Measurements from ENCODE around the gene SMAGP.
A peak's percentile ranks its signal among the peaks of the same experiment; 100 is the strongest.
"Not testable (repeated sequence)": the region's sequence is repeated elsewhere in the genome, so short reads cannot be mapped to it uniquely, and the experiment has no call there.

The SMAGP gene
- 2.0 to 2.2 reads per million in 2 donors for total RNA-seq

- peak; percentile 25 for DNase-seq
These were observed at the start of gene SMAGP for GRCh38 chr12:51270067-51270950. SMAGP (minus strand) TSS chr12:51270415; CDS start chr12:51269278, 1,137 bp downstream.

GRCh38 chr12:51318846-51319599, 48.8 kb upstream of the SMAGP start:
- peak; percentile 14 for DNase-seq

GRCh38 chr12:51318057-51318806, 48.0 kb upstream of the SMAGP start:
- not testable (repeated sequence) for DNase-seq

GRCh38 chr12:51311389-51311788, 41.2 kb upstream of the SMAGP start:
- no peak for DNase-seq

- no peak for DNase-seq
These were observed 37.7 kb upstream of the SMAGP start for GRCh38 chr12:51307655-51308593.

GRCh38 chr12:51306507-51306906, 36.3 kb upstream of the SMAGP start:
- no peak for DNase-seq

GRCh38 chr12:51300768-51301167, 30.6 kb upstream of the SMAGP start:
- DNase-seq, result not testable (repeated sequence)

GRCh38 chr12:51295651-51296050, 25.4 kb upstream of the SMAGP start:
- DNase-seq, result no peak

GRCh38 chr12:51294097-51294496, 23.9 kb upstream of the SMAGP start:
- not testable (repeated sequence) for DNase-seq

GRCh38 chr12:51293696-51294095, 23.5 kb upstream of the SMAGP start:
- no peak for DNase-seq

- not testable (repeated sequence) for DNase-seq
These were observed 21.6 kb upstream of the SMAGP start for GRCh38 chr12:51291603-51292513.

- no peak for DNase-seq
These were observed 15.6 kb upstream of the SMAGP start for GRCh38 chr12:51285843-51286242.

GRCh38 chr12:51281202-51281924, 11.1 kb upstream of the SMAGP start:
- DNase-seq, result no peak

- no peak for DNase-seq
These were observed 4.9 kb upstream of the SMAGP start for GRCh38 chr12:51275088-51275487.

GRCh38 chr12:51272810-51273209, 2.6 kb upstream of the SMAGP start:
- DNase-seq, result not testable (repeated sequence)

GRCh38 chr12:51270951-51271518, 820 bp upstream of the SMAGP start:
- DNase-seq, result no peak

GRCh38 chr12:51269174-51270066, 795 bp downstream of the SMAGP start:
- DNase-seq, result peak; percentile 48

GRCh38 chr12:51265024-51265423, 5.2 kb downstream of the SMAGP start:
- DNase-seq, result no peak

- DNase-seq, result no peak
These were observed 5.9 kb downstream of the SMAGP start for GRCh38 chr12:51264297-51264696.

All from T-helper 9 cell (primary cell).